ENCODE data around the gene FYB1. TPM values are rescaled to one million over a fixed set of nuclear protein-coding genes. Genes with fewer than 3 reads are reported as not detected.

Gene FYB1
- total and polyA plus RNA-seq, 4 donors = 4.6 to 18.6 (median 9.3) TPM

DNA sequence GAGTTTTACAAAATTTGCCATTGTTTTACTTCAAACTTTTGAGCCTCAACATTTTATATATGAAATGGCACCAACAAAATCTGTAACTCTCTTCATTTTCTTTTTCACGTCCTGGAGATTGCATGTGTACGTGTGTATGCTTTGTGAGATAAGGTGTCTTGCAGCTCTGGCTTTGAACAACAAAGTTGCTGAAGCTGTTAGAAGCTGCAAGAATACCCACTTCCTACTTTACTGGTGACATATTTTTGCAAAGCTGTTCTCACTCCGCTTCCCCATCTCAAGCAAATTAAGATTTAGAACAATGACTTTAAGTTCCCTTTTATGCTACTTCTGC, 41.8 kb downstream of the FYB1 start:
- Histone ChIP-seq H3K4me3 (ENCODE audit: low read depth, low read length) (no peak overlapping the region), H3K9me3 (ENCODE audit: control insufficient read depth, insufficient read depth, low read length) (no peaks in the 10 kb centered on the region), H3K4me1 (ENCODE audit: control insufficient read depth, insufficient read depth, low read length) (no peaks in the 10 kb centered on the region), H3K36me3 (ENCODE audit: control insufficient read depth, insufficient read depth, low read length) (no peaks in the 10 kb centered on the region), H3K27ac (ENCODE audit: low read depth, low read length) (no peak overlapping the region), H3K27me3 (ENCODE audit: control insufficient read depth, insufficient read depth, low read length) (no peaks in the 10 kb centered on the region)
- WGBS (ENCODE audit: insufficient coverage) = 67% methylated on average over 1 of the region's 3 CpGs
- DNase-seq (ENCODE audit: low read depth in 4 of 6, low spot score in 6 of 6) = no peak

DNA sequence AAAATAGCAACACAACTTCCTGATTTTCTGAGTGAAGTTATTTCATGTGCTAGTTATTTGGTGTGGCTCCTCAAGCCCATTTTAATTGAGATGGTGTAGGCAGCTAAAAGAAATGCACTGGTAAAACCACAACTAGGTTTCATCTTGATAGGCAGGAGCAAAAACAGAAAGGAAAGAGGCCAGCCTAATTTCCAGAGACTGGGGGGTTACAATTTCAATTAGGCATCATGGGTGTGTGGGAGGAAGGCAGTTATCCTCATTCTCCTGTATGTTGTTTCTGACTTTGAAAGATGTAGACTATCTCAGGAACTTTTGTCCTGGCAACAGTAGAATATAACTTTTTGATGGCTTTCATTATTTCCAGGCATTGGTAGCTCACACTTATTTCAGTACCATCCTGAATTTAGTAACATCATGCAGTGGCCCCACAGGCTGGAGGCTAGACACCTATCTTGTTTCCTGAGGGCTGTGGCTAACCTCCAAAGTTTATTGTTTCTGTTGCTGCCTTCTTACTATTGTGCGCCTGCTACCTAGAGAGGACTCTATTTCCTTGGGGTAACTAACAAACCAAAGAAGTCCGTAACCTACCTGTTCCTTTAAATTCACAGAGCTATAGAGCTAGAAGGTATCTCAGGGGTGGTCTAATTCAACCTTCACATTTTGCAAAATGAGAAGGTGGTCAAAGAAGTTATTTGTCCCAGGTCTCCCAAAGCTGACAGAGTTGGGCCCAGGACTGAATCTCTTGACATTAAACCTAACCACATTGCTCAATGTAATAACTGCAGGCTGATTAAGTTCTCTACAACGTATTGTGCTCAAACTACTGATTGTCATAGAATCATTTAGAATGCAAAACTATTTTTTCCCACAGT, 42.4 kb downstream of the FYB1 start:
- no peak overlapping the region for H3K27ac ChIP-seq (ENCODE audit: low read depth, low read length)
- H3K4me1 ChIP-seq (ENCODE audit: control insufficient read depth, insufficient read depth, low read length) = no peaks in the 10 kb centered on the region
- no peak for DNase-seq (ENCODE audit: low read depth in 4 of 6, low spot score in 6 of 6)
- no peaks in the 10 kb centered on the region for H3K9me3 ChIP-seq (ENCODE audit: control insufficient read depth, insufficient read depth, low read length)
- H3K27me3 ChIP-seq (ENCODE audit: control insufficient read depth, insufficient read depth, low read length) = no peaks in the 10 kb centered on the region
- H3K4me3 ChIP-seq (ENCODE audit: low read depth, low read length) = no peak overlapping the region
- H3K36me3 ChIP-seq (ENCODE audit: control insufficient read depth, insufficient read depth, low read length) = no peaks in the 10 kb centered on the region
- WGBS (ENCODE audit: insufficient coverage) = no CpG with 5 or more reads among the region's 3 CpGs

DNA sequence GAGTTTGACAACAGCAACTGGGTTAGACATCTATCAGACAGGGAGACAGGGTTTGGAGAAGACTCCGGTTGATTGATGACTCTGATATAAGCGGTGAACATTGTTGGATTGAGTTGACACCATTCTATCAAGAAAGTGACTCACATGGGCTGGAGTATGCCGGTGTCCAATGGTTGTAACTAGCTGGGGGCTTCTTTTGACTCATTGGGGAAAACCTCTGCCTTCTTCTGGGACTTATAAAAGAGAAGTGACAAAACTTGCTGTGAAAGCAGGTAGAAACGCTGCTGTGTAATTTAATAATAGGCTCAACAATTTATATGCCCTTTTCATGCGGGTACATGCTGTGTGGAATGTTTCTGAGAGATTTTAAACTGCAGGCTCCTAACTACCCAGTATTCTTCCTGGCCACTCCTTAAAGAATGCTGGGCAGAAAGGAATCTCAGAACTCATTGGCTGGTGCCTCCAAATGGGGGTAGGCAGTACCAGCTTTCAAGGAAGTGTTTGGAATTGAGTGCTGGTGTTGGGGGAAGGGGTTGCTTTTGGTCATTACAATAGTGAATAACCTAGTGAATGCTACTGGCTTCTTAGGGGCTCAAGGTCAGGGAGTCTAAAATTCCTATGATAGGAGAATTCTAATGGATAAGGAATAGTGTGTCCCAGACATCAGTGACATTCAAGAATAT, 43.9 kb downstream of the FYB1 start:
- H3K27ac ChIP-seq (ENCODE audit: low read depth, low read length) = no peak overlapping the region
- no peaks in the 10 kb centered on the region for H3K36me3 ChIP-seq (ENCODE audit: control insufficient read depth, insufficient read depth, low read length)
- no peaks in the 10 kb centered on the region for H3K27me3 ChIP-seq (ENCODE audit: control insufficient read depth, insufficient read depth, low read length)
- no peak overlapping the region for H3K4me3 ChIP-seq (ENCODE audit: low read depth, low read length)
- 100% methylated on average over 2 of the region's 5 CpGs for WGBS (ENCODE audit: insufficient coverage)
- H3K4me1 ChIP-seq (ENCODE audit: control insufficient read depth, insufficient read depth, low read length) = no peaks in the 10 kb centered on the region
- DNase-seq (ENCODE audit: low read depth in 4 of 6, low spot score in 6 of 6) = no peak
- H3K9me3 ChIP-seq (ENCODE audit: control insufficient read depth, insufficient read depth, low read length) = no peaks in the 10 kb centered on the region

DNA sequence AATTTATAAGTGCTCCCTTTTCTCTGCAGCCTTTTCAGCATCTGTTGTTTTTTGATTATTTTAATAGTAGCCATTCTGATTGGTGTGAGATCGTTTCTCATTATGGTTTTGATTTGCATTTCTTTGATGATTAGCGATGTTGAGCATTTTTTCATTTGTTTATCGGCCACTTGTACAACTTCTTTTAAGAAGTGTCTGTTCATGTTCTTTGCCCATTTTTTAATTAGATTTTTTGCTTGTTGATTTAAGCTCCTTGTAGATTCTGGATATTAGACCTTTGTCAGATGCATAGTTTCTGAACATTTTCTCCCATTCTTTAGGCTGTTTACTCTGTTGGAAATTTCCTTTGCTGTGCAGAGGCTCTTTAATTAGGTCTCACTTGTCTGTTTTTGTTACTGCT, 46.3 kb downstream of the FYB1 start:
- no peak overlapping the region for H3K4me3 ChIP-seq (ENCODE audit: low read depth, low read length)
- no peaks in the 10 kb centered on the region for H3K27me3 ChIP-seq (ENCODE audit: control insufficient read depth, insufficient read depth, low read length)
- no peaks in the 10 kb centered on the region for H3K4me1 ChIP-seq (ENCODE audit: control insufficient read depth, insufficient read depth, low read length)
- H3K27ac ChIP-seq (ENCODE audit: low read depth, low read length) = no peak overlapping the region
- WGBS (ENCODE audit: insufficient coverage) = no CpG with 5 or more reads among the region's 3 CpGs
- H3K36me3 ChIP-seq (ENCODE audit: control insufficient read depth, insufficient read depth, low read length) = no peaks in the 10 kb centered on the region
- H3K9me3 ChIP-seq (ENCODE audit: control insufficient read depth, insufficient read depth, low read length) = no peaks in the 10 kb centered on the region
- no peak for DNase-seq (ENCODE audit: low read depth in 4 of 6, low spot score in 6 of 6)

DNA sequence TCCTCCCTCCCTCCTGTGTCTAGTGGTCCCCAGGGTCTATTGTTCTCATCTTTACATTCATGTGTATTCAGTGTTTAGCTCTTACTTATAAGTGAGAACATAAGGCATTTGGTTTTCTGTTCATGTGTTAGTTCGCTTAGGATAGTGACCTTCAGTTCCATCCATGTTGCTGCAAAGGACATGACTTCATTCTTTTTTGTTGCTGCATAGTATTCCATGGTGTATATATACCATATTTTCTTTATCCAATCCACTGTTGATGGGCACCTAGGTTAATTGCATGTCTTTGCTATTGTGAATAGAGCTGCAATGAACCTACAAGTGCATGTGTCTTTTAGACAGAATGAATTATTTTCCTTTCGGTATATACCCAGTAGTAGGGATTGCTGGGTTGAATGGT, 46.8 kb downstream of the FYB1 start:
- Histone ChIP-seq H3K9me3 (ENCODE audit: control insufficient read depth, insufficient read depth, low read length) (no peaks in the 10 kb centered on the region), H3K4me3 (ENCODE audit: low read depth, low read length) (no peak overlapping the region), H3K27ac (ENCODE audit: low read depth, low read length) (no peak overlapping the region), H3K36me3 (ENCODE audit: control insufficient read depth, insufficient read depth, low read length) (no peaks in the 10 kb centered on the region), H3K4me1 (ENCODE audit: control insufficient read depth, insufficient read depth, low read length) (no peaks in the 10 kb centered on the region), H3K27me3 (ENCODE audit: control insufficient read depth, insufficient read depth, low read length) (no peaks in the 10 kb centered on the region)
- WGBS (ENCODE audit: insufficient coverage) = no CpG with 5 or more reads among the region's 2 CpGs
- DNase-seq (ENCODE audit: low read depth in 4 of 6, low spot score in 6 of 6) = no peak

DNA sequence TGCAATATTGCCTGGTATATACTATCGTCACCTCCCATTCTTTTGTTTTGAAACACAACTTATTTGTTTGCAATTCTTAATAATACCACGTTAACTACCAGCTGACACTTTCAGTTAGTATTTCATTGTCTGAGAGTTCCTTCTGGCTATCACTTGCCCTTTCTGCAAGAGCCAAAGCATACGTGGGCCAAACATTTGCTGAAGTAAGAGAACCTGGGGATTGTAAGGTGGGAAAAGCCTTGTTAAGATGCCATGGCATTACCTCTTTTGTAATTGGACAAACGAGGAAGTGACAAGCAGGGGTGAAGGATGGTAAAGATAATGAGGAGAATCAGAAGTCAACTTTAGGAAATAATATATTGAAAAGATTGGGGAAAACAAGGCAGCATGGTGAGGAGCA, 47.7 kb downstream of the FYB1 start:
- WGBS (ENCODE audit: insufficient coverage) = 71% methylated on average over 1 of the region's 4 CpGs
- no peak overlapping the region for H3K4me3 ChIP-seq (ENCODE audit: low read depth, low read length)
- H3K9me3 ChIP-seq (ENCODE audit: control insufficient read depth, insufficient read depth, low read length) = no peaks in the 10 kb centered on the region
- H3K27ac ChIP-seq (ENCODE audit: low read depth, low read length) = no peak overlapping the region
- no peak for DNase-seq (ENCODE audit: low read depth in 4 of 6, low spot score in 6 of 6)
- H3K4me1 ChIP-seq (ENCODE audit: control insufficient read depth, insufficient read depth, low read length) = no peaks in the 10 kb centered on the region
- no peaks in the 10 kb centered on the region for H3K36me3 ChIP-seq (ENCODE audit: control insufficient read depth, insufficient read depth, low read length)
- H3K27me3 ChIP-seq (ENCODE audit: control insufficient read depth, insufficient read depth, low read length) = no peaks in the 10 kb centered on the region

DNA sequence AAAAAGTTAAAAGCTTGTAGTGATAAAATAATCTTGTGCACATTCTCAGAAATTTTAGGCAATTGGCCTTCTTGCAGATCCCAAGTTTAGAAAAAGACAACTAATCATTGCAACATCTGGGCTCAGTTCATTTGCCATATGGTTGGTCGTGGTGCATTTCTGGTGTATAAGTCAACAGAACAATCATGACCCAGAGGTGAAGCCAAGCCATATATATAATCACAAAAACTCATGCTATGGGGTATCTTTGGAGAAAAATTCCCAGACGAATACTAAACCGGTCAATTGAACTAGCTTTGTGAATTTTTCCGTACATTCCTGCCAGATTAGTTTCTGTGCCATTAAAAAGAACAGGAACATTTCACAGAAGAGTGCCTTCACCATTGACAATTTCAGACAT, 50.3 kb downstream of the FYB1 start:
- Histone ChIP-seq H3K4me1 (ENCODE audit: control insufficient read depth, insufficient read depth, low read length) (no peaks in the 10 kb centered on the region), H3K4me3 (ENCODE audit: low read depth, low read length) (no peak overlapping the region), H3K27ac (ENCODE audit: low read depth, low read length) (no peak overlapping the region), H3K9me3 (ENCODE audit: control insufficient read depth, insufficient read depth, low read length) (no peaks in the 10 kb centered on the region), H3K36me3 (ENCODE audit: control insufficient read depth, insufficient read depth, low read length) (no peaks in the 10 kb centered on the region), H3K27me3 (ENCODE audit: control insufficient read depth, insufficient read depth, low read length) (no peaks in the 10 kb centered on the region)
- DNase-seq (ENCODE audit: low read depth in 4 of 6, low spot score in 6 of 6) = no peak
- 90% methylated on average over 2 of the region's 4 CpGs for WGBS (ENCODE audit: insufficient coverage)

DNA sequence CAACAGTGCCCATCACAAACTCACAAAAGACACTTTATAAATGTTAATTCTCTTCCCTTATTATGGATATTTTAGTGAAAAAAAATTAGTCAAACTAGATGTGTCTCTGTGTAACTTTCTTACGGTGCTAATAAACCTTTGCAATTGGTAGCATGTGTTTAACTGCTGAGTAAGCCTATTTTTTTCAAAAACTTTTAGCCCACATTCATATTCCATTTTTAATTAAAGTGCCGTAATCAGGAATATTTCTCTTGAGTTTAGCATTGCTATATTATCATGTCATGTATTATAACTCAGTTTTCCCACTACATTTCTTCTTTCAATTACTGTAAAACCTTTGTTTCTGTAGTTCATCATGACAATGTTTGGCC, 51.4 kb downstream of the FYB1 start:
- no peaks in the 10 kb centered on the region for H3K4me1 ChIP-seq (ENCODE audit: control insufficient read depth, insufficient read depth, low read length)
- H3K27ac ChIP-seq (ENCODE audit: low read depth, low read length) = no peak overlapping the region
- DNase-seq (ENCODE audit: low read depth in 4 of 6, low spot score in 6 of 6) = no peak
- H3K27me3 ChIP-seq (ENCODE audit: control insufficient read depth, insufficient read depth, low read length) = no peaks in the 10 kb centered on the region
- WGBS (ENCODE audit: insufficient coverage) = no CpG with 5 or more reads among the region's 2 CpGs
- H3K36me3 ChIP-seq (ENCODE audit: control insufficient read depth, insufficient read depth, low read length) = no peaks in the 10 kb centered on the region
- no peaks in the 10 kb centered on the region for H3K9me3 ChIP-seq (ENCODE audit: control insufficient read depth, insufficient read depth, low read length)
- no peak overlapping the region for H3K4me3 ChIP-seq (ENCODE audit: low read depth, low read length)

DNA sequence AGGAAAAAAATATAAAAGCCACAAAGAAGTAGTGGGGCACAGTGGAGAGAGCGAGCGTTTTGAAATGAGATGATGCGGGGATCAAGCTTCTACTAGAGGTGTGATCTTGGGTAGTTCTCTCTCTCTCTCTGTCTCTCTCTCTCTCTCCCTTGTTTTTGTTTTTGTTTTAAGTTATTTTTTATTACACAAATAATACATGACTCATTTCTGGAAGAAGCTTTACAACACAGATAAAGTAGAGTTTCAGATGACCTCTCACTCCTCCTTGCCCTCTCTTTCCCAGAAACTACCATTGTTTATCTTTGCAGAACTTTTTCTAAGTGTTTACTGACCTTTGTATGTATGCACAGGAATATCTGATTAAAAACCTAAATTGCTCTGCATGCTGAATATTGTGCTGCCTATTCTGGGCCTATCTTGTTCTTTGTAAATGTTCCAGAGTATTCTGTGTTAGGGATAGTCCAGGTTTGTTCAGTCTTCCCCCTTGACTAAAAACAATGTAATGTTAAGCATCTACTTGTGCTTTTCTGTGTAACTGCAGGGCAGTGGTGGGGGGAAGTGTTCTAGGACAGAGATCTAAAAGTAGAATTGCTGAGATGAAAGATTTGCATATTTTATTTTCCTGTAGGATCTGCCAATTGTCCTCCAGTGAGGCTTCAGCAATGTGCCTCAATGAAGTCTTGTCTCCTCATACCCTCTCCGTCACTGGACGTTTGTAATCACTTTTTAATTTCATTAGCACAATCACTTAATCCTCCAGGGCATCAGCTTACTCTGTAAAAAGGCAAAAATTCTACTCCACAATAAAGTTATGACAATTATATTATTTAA, 52.0 kb downstream of the FYB1 start:
- no peaks in the 10 kb centered on the region for H3K4me1 ChIP-seq (ENCODE audit: control insufficient read depth, insufficient read depth, low read length)
- WGBS (ENCODE audit: insufficient coverage) = 90% methylated on average over 2 of the region's 5 CpGs

More for the DNA sequence above, 52.0 kb downstream of the FYB1 start:
- H3K4me3 ChIP-seq (ENCODE audit: low read depth, low read length) = no peak overlapping the region
- H3K27me3 ChIP-seq (ENCODE audit: control insufficient read depth, insufficient read depth, low read length) = no peaks in the 10 kb centered on the region
- no peaks in the 10 kb centered on the region for H3K36me3 ChIP-seq (ENCODE audit: control insufficient read depth, insufficient read depth, low read length)
- no peak for DNase-seq (ENCODE audit: low read depth in 4 of 6, low spot score in 6 of 6)
- H3K27ac ChIP-seq (ENCODE audit: low read depth, low read length) = no peak overlapping the region
- H3K9me3 ChIP-seq (ENCODE audit: control insufficient read depth, insufficient read depth, low read length) = no peaks in the 10 kb centered on the region
